ENCODE data around the gene PHACTR1.

The PHACTR1 gene

DNA sequence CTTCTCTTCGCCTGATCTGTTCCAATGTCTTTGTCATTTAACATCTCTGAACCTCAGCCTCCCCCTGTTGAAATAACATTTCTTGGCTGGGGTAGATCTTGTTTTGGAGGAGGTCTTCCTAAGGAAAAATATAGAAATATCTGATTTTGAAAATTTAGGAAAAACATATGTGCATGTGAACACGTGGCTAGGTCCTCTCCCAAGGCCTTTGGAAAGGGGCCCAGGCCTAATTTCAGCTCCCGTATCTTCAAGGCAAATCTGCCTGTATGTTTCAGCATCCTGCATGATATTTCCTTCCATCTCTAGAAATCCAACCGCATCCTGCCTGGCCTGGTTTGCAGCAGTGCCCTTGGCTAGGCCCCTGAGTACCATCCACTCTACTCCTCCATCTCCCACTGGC is 261.2 kb downstream of the PHACTR1 start:
- no peak for DNase-seq (ENCODE audit: low read depth in 1 of 2, low spot score in 1 of 2)

DNA sequence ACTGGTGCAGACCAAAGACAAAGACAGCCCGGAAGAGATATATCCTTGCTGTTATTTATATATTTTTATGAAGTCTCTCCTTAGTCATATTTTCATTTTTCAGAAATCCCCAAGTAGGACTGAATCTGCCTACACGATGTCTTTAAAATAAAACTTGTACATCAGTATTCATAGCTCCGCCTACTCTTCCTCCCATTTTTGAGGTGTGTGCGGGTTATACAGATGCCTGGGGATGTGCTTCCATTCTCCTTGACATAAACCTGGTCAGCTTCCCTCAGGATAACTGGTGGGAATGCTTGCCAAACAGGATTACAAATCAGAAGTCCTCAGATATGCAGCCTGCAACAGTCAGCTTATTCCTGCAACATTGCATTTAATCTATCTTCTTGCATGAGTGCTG is 264.2 kb downstream of the PHACTR1 start:
- DNase-seq (ENCODE audit: low read depth in 1 of 2, low spot score in 1 of 2): no peak

DNA sequence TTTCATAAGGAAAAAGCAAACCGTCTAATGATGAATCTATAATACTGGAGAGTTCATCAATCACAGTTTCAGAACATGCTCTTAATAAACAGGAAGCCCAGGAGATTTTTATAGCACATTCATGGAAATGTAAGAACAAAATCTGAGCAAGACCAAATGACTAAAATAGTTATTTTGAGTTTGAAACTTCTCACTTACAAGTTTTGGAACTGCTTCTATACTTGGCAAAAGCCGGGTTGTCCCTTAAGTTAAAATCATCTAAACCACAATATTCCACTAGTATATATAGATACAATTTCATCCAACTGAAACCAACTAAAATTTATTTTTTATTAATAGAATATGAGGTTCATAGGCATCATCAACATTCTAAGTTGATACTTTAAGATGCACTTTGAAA is 268.2 kb downstream of the PHACTR1 start:
- no peak for DNase-seq (ENCODE audit: low read depth in 1 of 2, low spot score in 1 of 2)

DNA sequence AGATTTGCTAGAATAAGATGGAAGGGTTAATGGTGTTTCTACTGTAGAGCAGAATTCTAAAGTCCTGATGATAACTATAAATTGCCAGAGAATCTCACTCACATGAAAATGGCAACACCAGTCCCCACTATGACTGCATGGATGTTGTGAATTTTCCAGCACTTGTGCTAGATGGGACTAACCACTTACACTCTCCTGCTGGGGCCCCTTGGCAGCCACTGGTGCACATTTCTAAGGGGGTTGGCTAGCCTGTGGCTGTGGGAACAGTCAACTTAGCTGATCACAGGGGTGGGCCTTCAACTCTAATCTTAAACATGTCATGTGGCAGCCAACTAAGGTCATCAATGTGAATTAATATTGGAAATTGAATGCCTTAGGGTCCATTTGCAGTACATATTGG is 271.2 kb downstream of the PHACTR1 start:
- DNase-seq (ENCODE audit: low read depth in 1 of 2, low spot score in 1 of 2): no peak

GRCh38 chr6:12990162-12990561 is 273.6 kb downstream of the PHACTR1 start:
- DNase-seq (ENCODE audit: low read depth in 1 of 2, low spot score in 1 of 2): no peak

- DNase-seq (ENCODE audit: low read depth in 1 of 2, low spot score in 1 of 2): no peak
These were observed 274.9 kb downstream of the PHACTR1 start for GRCh38 chr6:12991435-12991834.

DNA sequence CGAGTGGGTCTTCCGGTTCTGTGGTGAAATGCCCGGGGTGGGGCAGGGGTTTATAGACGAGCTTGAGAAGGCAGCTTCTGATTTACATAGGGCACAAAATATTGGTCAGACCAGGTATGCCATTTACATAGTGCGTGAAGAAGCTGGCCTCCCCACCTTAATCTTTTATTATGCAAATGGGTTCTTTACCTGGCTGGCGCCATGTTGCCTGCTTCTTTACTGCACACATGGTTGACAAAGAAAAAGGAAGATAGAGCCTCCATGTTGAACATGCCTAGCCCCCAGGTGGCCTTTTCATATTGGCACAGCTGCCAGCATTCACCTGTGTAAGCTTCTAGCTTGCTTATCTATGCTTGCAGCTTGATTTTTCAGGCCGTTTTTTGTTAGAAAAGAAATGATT is 276.2 kb downstream of the PHACTR1 start:
- no peak for DNase-seq (ENCODE audit: low read depth in 1 of 2, low spot score in 1 of 2)

DNA sequence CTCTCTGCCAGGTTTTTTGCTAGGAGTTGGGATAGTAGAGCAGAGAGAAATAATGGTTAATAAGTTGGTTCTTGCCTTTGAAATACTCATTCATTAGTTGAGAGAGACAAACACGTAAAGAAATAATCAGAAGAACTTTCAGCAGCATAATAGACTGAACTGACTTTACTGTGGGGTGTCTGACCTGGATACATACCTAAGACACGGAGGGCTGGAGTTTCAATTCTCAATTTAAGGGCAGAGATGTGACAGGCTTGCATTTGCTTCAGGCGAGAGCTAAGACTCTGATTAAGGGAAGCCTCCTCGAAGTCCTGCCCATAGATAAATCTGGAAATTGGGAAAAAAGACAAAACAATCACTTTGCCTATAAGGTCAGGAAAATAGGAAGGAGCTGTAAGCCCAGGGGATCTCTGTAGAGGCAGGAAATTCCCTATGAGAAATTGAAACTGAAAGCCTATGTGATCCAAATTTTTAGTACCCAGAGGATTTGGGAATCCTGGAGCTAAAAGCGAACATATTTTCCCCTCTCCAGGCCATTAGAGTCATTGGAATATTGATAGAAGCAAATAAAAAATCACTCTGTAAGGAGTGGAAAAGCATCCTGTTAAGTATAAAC is 276.8 kb downstream of the PHACTR1 start:
- no peak for DNase-seq (ENCODE audit: low read depth in 1 of 2, low spot score in 1 of 2)

DNA sequence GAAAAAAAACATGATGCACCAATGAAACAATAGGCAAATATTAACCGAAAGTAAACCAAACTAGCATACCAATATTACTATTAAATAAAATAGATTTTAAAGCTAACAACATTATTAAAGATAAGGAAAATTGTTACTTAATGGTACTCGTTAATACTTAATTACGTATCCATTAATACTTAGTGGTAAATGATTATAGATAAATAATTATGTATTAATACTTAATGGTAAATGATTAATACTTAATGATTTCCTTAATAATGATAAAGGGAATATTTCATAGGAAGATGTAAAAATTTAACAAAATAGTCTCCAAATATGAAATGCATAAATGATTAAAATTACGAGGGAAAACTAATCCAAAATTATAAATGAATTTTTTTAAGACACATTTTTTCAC is 278.9 kb downstream of the PHACTR1 start:
- no peak for DNase-seq (ENCODE audit: low read depth in 1 of 2, low spot score in 1 of 2)

GRCh38 chr6:13000537-13000936 is 284.0 kb downstream of the PHACTR1 start:
- DNase-seq (ENCODE audit: low read depth in 1 of 2, low spot score in 1 of 2): no peak

GRCh38 chr6:13001927-13002326 is 285.4 kb downstream of the PHACTR1 start:
- DNase-seq (ENCODE audit: low read depth in 1 of 2, low spot score in 1 of 2): no peak

GRCh38 chr6:13004601-13005000 is 288.0 kb downstream of the PHACTR1 start:
- no peak for DNase-seq (ENCODE audit: low read depth in 1 of 2, low spot score in 1 of 2)

- no peak for DNase-seq (ENCODE audit: low read depth in 1 of 2, low spot score in 1 of 2)
These were observed 289.4 kb downstream of the PHACTR1 start for GRCh38 chr6:13005994-13006393.

- DNase-seq (ENCODE audit: low read depth in 1 of 2, low spot score in 1 of 2): no peak
These were observed 290.2 kb downstream of the PHACTR1 start for GRCh38 chr6:13006578-13007300.

DNA sequence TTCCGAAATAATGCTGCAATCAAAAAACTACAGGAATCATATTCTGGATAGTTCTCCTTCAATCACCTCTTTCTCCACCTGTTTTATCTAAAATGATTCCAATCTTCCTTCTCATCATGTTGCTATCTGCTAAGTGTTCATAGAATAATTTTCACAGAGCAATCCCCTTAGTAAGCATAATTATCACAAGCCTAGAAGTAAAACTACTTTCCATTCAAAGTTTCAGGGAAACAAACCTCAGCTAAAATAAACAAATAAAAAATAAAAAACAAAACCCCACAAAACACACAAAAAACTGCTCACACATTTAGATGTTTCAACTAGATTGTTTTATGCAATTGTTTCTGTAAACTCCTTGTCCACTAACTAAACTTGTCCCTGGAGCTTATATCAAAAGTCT is 291.2 kb downstream of the PHACTR1 start:
- no peak for DNase-seq (ENCODE audit: low read depth in 1 of 2, low spot score in 1 of 2)

GRCh38 chr6:13009031-13009430 is 292.5 kb downstream of the PHACTR1 start:
- no peak for DNase-seq (ENCODE audit: low read depth in 1 of 2, low spot score in 1 of 2)

- no peak for DNase-seq (ENCODE audit: low read depth in 1 of 2, low spot score in 1 of 2)
These were observed 292.9 kb downstream of the PHACTR1 start for GRCh38 chr6:13009461-13009860.

DNA sequence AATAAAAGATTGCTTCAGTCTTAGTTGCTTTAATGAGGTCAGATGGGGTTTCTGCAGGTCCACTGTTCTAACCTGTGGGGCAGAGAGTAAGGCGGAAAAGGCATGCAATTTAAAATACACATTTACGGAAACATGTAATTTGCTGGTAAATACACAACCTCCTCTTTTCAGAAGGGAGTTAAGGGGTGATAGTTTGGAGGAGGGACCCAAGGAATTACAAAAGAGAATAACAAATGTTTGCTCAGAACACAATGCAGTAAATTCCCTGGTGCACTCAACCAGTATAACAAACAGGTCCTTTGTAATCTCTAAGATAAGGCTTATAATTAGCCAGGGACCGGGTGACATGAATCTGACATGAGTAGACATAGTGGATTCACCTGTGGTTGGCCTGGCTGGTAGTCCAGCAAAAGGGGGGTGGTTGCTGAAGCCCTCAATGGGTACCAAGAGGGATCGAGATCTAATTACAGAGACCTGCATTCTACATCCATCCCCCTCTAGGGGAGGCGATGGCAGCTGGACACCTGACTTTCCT is 295.1 kb downstream of the PHACTR1 start:
- DNase-seq (ENCODE audit: low read depth in 1 of 2, low spot score in 1 of 2): no peak

- DNase-seq (ENCODE audit: low read depth in 1 of 2, low spot score in 1 of 2): no peak
These were observed 295.7 kb downstream of the PHACTR1 start for GRCh38 chr6:13012296-13012695.

DNA sequence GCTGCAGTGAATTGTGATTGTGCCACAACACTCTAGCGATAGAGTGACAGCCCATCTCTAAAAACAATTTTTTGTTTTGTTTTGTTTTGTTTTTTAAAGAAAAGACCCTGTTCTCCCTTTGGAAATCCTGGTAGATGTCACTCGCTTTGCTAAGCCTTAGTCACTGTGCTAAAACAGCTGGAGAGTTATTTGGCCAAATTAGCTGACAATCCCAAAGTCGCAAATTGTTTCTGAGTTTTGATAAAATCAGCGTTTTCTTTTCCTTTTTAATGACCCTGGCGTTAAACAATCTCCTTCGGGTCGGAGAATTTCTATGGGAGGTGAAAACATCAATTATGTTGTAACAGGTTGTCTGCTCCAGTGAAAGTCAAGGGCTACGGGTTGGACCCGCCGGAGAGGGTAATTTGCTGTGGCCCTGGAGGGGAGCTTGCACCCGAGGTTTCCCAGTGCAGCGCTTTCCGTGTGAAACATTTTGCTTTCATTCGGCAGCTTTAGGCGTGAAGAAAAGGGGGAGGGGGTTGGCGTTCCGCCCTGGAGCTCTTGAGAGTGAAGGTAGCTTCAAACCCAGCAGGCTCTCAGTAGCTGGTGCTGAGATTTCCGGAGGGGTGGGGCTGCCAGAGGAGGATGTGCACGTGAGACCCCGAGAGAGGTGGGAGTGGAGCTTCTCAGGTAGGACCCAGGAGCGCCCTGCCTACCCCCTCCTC is 296.6 kb downstream of the PHACTR1 start:
- DNase-seq (ENCODE audit: low read depth in 1 of 2, low spot score in 1 of 2): no peak

- no peak for DNase-seq (ENCODE audit: low read depth in 1 of 2, low spot score in 1 of 2)
These were observed 297.3 kb downstream of the PHACTR1 start for GRCh38 chr6:13013681-13014503.

Data from activated CD4-positive, alpha-beta T cell treated with anti-CD3 and anti-CD28 coated beads, Interleukin-2, amount 50 U/mL, for 24 hours (primary cell).